ENCODE results near the gene FTO.

Gene FTO

DNA sequence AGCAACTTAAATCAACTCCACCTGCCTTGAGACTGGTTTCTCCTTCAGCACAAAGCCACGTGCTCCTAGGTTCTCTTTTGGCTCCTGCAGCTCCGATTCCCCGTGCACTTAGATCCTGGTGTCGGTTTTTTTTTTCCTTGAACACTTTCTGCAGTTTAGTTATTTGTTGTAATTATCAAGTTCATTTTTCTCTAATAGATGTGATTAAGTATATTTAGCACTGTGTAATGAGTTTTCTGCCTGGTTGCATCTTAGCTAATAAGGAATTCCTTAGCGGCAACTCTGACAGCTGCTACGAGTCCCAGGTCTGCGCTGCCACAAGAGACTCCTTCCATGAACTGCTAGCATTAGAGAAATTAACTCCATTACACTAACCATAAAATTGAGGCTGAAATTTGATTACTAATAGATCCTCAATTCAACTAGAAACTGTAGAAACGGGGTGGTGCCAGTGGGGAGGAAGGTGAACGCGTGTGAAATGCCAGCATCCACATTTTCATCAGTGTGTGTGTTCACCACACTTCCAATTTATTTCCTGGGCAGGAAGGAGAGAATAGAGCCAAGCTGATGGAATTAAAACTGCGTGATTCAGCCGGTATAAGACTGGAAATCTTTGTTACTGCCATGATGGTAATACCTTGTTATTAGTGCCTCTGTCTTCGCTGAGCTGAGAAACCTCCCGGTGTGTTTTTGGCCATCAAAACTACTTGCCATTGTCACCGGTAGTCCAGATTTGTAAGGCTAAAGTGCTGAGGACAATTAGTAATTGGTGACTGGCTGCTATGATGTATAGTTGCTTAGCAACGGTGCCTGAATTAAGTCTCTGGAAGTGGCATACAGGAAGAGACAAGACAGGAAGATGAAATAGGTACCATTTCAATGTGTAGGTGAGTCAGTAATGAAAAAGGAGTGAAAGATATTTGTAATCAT, 350.2 kb downstream of the FTO start:
- no peak for DNase-seq (ENCODE audit: low read depth in 2 of 2)

DNA sequence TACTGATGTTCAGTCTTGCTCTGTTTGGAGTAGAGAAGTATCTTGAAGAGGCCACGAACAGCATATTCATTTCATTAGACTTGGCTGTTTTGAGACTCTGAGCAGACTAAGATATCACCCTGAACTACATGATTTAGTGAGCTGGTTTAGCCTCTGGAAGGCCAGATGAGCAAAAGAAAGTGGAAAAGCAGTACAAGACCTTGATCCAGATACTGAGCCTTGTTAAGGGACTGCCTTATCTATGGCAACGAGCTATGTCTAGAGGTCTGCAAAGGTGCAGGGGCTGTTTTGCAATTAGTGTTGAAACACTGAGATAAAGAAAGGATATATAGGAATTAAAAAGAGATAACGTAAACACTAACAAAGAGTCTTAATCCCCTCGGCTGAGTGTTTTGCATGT, 351.2 kb downstream of the FTO start:
- no peak for DNase-seq (ENCODE audit: low read depth in 2 of 2)

GRCh38 chr16:54055864-54056263, 351.9 kb downstream of the FTO start:
- DNase-seq (ENCODE audit: low read depth in 2 of 2), result no peak

DNA sequence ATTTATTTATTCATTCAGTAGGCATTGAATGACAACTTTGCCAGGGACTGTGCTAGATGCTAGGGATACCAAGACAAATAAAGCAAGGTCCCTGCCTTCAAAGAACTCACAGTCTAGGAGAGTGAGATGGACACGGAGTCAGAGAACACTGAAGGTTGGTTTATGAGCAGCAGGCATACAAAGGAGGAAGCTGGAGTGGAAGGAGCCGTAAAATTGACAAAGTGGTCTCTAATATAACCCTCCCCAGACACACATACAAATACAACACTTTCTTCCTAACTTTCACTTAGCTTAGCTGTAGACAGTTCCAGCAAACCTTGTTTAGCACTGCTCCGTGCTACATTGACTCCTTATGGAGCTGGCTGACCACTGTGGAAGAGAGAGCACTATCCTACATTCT, 353.0 kb downstream of the FTO start:
- DNase-seq (ENCODE audit: low read depth in 2 of 2), result no peak

GRCh38 chr16:54059319-54059718, 355.4 kb downstream of the FTO start:
- no peak for DNase-seq (ENCODE audit: low read depth in 2 of 2)

- DNase-seq (ENCODE audit: low read depth in 2 of 2), result no peak
Observed at GRCh38 chr16:54060599-54061421, 356.9 kb downstream of the FTO start.

DNA sequence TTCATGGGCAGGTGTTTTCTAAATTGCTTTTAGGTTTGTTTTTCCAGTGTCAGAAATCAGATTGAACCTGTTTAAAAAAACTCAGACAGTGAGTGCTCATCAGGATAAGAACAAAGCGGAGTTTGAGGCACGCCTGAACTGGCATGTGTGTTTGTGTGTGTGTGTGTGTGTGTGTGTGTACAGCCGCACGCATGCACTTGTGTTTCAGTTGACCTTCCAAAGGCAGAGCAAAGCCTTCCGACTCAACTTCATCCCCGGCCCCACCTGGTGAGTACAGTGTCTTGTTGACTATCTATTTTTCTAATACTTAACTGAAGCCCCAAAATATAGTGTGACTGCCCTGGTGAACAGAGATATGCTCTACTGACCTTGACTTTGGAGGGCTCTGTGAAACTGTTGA, 357.5 kb downstream of the FTO start:
- DNase-seq (ENCODE audit: low read depth in 2 of 2), result no peak

DNA sequence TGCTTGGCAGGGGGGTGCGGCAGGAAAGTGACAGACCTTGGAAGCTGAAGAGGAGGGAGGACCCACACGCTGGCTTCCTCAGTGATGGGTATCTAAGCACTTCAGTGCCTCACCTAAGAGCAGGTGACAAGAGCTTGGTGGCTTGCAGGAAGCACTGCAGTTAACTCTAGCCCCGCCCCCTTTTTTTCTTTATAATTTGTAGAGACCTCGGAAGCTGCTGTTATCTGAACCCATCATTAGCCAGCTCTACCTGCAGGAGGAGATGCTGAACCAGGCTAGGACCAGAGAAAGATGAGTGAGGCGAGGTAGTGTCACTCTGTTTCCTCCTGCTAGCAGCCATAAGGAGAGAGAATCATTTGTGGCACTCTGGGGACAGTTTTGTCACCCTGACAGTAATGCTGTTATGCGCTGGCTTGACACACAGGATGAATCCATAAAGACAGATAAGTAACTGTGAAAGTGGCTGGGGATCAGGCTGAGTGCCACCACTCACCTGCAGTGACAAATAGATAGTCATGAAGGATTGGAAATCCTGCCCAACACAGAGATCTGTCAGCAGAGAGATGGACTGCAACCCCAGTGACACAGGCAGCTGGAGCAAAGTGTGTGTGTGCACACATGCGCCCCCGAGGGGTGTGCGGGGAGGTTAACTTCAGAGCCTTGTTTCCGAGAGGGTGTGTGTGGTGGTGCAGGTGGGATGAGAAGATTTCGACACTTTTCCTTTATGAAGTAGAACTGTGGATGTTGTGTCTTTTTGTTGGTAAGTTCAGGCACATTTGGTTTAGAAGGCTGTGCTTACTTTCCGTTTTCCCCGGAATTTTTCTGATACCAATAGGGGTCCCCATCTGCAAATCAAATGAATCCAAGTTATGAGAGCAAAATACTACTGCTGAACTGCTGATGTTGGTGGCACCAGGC, 358.7 kb downstream of the FTO start:
- DNase-seq (ENCODE audit: low read depth in 2 of 2), result no peak

DNA sequence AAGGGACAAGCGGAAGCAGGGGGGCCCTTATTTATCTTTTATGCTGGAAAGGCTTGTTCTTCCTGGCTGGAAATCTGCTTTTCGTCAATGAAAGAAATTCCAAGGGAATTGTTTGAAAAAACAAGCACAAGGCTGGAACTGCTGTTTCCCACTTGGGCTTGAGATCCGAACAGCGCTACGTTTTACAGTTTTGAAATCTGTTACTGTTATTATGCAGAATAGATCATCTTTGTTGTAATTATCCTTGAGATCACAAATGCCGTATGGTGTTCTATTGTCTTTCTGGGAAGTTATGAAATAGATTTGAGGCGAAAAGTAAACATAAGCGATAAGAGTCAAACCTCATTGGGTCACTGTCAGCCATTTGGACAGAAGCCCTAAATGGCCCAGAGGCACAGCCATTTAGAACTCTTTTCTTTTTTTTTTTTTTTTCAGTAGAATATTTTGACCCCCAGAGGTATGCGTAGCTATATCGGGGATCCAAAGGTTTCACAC, 359.4 kb downstream of the FTO start:
- DNase-seq (ENCODE audit: low read depth in 2 of 2), result no peak

GRCh38 chr16:54066451-54067105, 362.6 kb downstream of the FTO start:
- no peak for DNase-seq (ENCODE audit: low read depth in 2 of 2)

GRCh38 chr16:54067322-54068065, 363.5 kb downstream of the FTO start:
- no peak for DNase-seq (ENCODE audit: low read depth in 2 of 2)

DNA sequence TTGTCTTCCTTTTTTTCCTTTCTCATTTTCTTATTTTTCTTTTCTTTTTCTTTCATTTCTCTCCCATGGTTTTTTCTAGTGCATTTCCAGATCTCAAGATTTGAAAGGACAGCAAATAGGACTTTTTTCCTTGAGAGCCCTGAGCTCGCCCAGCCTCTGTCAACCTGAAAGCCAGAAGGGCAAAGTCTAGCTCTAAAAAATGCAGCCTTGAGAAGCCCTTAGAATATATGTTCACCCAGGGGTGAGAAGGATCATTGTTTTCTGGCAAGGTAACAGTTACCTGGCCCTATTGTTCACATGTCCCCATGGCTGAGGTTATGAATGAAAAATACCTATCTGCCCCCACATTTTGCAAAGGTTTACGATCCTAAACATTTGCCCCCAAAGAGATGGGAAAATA, 364.3 kb downstream of the FTO start:
- no peak for DNase-seq (ENCODE audit: low read depth in 2 of 2)

DNA sequence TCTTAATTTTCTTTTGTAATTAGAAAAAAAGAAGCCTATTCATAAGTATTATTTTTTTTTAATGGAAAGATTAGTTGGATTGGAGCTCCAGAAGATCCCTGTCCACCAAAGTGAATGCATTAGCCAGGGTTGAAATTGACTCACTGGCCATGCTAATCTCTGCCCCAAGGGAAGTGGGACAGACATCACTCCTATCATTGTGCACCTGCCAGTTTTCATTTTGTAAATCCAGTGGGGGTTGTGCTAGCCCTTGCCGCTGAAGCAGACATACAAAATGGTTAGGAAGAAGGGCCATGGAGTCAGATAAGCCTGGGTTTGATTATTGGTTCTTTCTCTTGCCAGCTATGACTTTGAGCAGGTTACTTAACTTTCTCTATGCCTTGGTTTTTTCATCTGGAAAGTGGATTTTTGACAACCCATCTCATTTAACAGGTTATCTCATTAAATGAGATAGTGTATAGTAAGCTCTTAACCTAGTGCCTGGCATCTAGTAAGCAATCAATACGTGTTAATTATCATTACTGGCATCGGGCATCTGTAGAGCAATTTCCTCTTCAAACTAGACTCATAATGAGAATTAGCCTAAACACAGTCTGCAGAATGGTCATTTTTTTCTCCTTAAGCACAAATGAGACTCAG, 365.8 kb downstream of the FTO start:
- DNase-seq (ENCODE audit: low read depth in 2 of 2), result no peak

- no peak for DNase-seq (ENCODE audit: low read depth in 2 of 2)
Observed at GRCh38 chr16:54070789-54071343, 366.9 kb downstream of the FTO start.

DNA sequence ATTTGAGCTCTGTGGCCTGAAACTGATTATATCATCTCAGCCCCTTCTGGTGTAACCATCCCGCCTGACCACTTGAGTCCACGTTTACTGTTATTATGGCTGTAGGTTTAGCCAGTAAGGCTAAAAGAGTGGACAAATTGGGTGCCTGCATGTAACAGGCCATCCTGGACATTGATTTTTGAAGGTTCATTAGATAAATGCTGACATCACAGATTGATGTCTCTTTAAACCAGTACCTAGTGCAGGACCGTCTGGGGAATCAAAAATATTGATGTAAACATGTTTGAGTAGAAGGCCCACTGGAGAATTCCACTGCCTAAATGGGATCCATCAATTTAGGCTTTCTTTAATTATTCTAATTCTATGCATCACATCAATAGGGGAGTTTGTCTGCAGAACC, 367.6 kb downstream of the FTO start:
- no peak for DNase-seq (ENCODE audit: low read depth in 2 of 2)

DNA sequence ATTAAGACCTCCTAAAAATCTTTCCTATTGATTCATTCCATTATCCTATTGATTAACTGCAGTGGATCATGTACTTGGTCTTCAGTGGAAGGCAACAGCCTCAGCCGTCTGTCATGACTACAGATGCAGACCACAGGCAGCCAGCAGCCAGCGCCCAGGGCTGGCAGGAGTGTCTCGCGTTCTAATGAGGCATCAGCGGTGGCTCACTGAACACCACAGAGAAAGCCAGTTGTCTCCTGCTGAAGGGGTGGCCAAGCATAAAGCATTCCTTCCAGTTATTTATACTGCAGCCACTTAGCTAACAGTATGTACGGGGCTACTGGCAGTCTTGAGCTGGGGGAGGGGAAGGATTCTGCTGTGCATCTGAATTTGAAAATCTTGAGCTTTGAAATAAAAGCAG, 368.3 kb downstream of the FTO start:
- DNase-seq (ENCODE audit: low read depth in 2 of 2), result no peak

DNA sequence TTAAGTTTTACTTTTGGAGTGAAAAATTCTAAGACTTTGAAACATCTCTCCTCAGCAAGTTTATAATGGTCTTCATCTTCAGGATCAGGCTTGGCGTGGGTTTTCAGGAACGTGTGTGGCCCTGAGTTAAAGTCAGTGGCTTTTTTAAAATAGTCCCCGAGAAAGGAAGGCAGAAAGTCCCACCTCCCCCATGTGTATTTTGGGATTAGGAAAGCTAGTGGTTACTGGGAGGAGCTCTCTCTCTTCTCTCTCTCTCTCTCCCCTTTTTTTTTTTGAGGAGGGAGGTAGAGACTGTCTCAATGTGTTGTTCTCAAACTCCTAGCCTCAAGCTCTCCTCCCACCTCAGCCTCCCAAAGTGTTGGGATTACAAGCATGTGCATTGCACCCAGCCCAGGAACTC, 369.4 kb downstream of the FTO start:
- DNase-seq (ENCODE audit: low read depth in 2 of 2), result no peak

DNA sequence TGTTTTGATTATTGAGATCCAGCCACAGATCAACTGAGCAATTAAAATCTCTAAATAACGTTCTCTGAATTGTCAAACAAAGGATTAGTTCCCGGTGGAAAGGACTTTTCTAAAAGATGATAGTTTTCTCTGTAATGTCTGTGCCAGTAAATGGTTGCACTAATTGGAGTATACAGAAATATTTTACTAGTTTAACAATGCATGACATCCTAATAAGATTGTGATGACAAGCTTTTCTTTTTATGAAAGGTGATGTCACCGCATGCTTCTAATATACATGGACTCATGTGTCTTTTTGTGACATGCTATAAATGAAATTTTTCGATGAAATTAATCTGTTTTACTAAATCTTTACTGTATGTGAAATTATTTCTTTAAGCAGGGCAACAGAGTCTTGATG, 371.5 kb downstream of the FTO start:
- no peak for DNase-seq (ENCODE audit: low read depth in 2 of 2)

DNA sequence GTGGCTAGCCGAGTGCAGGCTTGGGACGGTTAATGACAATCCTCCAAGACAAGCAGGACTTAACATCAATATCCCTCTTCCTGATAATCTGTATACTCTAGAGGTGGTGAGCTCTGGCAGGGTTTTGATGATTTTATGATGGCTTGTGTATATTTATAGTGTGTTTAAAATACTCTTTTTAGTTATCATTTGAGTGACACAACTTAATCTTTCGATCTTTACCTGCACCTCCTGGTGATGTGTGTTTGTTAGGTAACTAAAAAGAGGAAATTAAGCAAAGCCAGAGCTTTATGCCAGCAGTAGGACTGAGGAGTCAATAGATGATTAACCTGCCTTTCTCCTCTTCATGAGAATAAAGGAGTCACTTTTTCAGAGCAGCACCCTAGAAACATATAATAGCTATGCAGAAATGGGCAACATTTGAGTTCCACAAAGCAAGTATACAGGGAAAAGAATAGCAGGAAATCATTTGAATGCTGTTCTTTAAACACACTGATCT, 372.1 kb downstream of the FTO start:
- DNase-seq (ENCODE audit: low read depth in 2 of 2), result no peak

Measured in fibroblast of skin of left quadriceps (primary cell).